Stomach (tissue), 9 donors: ENCODE data around the gene MRPL14. TPM values are rescaled to one million over a fixed set of nuclear protein-coding genes. Genes with fewer than 3 reads are reported as not detected.
A peak's percentile ranks its signal among the peaks of the same experiment; 100 is the strongest.

Experiments used
- DNase-seq, 2 donors: peaks; one replicate each; pipeline versions ENCODE4 v3.0.0 to v3.0.0-alpha.2; 2013 to 2019
- H3K27ac ChIP-seq, 5 donors: fragments of 200-600 bp in 4 of 5; sonication (generic) in 4 of 5; one replicate each; pipeline ENCODE4 v1.5.1; 2013 to 2019; ENCODE audit warnings: mild to moderate bottlenecking in 1 of 5, moderate library complexity in 1 of 5
- H3K27me3 ChIP-seq, 3 donors: fragments of 200-600 bp; sonication (generic); one replicate each; pipeline ENCODE4 v1.5.1; 2017 to 2019; ENCODE audit warnings: mixed run types in 1 of 3
- H3K36me3 ChIP-seq, 4 donors: fragments of 200-600 bp; sonication (generic); 1 replicate in 3 of 4; 2 replicates in 1 of 4; pipeline ENCODE4 v1.5.1; 2016 to 2019
- H3K4me1 ChIP-seq, 4 donors: fragments of 200-600 bp; sonication (generic); one replicate each; pipeline ENCODE4 v1.5.1; 2016 to 2019
- H3K4me3 ChIP-seq, 4 donors: fragments of 200-600 bp; sonication (generic) in 3 of 4; one replicate each; pipeline ENCODE4 v1.5.1; 2016 to 2019; ENCODE audit warnings: mild to moderate bottlenecking in 1 of 4
- H3K9me3 ChIP-seq, 4 donors: fragments of 200-600 bp; sonication (generic); one replicate each; pipeline ENCODE4 v1.5.1; 2016 to 2019
- CTCF ChIP-seq, 7 experiments: fragments of 450-650 bp in 4 of 7; fragments of 200-600 bp in 3 of 7; sonication (generic) in 3 of 7; IDR thresholded peaks; one replicate each; pipeline ENCODE4 v1.5.1; 2016 to 2019; ENCODE audit warnings: antibody characterized with exemption in 7 of 7, control low read depth in 2 of 7, mild to moderate bottlenecking in 1 of 7
- EP300 ChIP-seq: sonication (generic); formaldehyde crosslinking; IDR thresholded peaks from one replicate; pipeline ENCODE4 v1.6.1; 2017; ENCODE audit warnings: antibody characterized with exemption
- POLR2A ChIP-seq, 4 donors: fragments of 450-650 bp; IDR thresholded peaks; one replicate each; pipeline ENCODE4 v1.6.1; 2016; ENCODE audit warnings: antibody characterized with exemption in 4 of 4, control low read depth in 2 of 4, mild to moderate bottlenecking in 1 of 4, moderate library complexity in 1 of 4
- POLR2AphosphoS5 ChIP-seq, 3 donors: sonication (generic); formaldehyde crosslinking; IDR thresholded peaks; one replicate each; pipeline ENCODE4 v1.6.1; 2016; ENCODE audit warnings: antibody characterized with exemption in 3 of 3
- WGBS, 5 donors: extraction: QIAGEN DNeasy Blood & Tissue Kit in 3 of 5; methylation state at CpG; one replicate each; pipeline versions ENCODE4 v1.1.5 to v1.1.7; 2013 to 2018; 5-methylcytosine and 5-hydroxymethylcytosine counted together
- intact Hi-C: fragments of 100-400 bp; cut with DNase I; formaldehyde crosslinking; loops from one replicate; pipeline ENCODE4 v1.15.1; 2023; ENCODE audit warnings: low total_unique reads
- polyA plus RNA-seq, 3 donors: library from polyadenylated mRNA; stranded (reverse); fragments of 200-250 nt; gene quantifications; one replicate each; pipeline ENCODE4 v1.2.3, GENCODE V29; 2013
- total RNA-seq, 5 donors: library from RNA; depleted of rRNA; stranded (reverse); fragments of >200 nt; gene quantifications; one replicate each; pipeline versions ENCODE4 v1.1.0 to v1.2.3, GENCODE V29; 2014 to 2016
- donor health status: healthy with polysubstance abuse.
- donor health status: Bipolar disorder and iron deficiency.
- donor health status: healthy.

Gene MRPL14
- total and polyA plus RNA-seq, 8 donors: 17.0 to 82.3 (median 57.0) TPM

- TF ChIP-seq EP300: no peak
- no peak for TF ChIP-seq POLR2AphosphoS5 (IDR thresholded peaks at IDR 0.05)
- no peak for TF ChIP-seq CTCF (IDR thresholded peaks at IDR 0.05)
- no peak for TF ChIP-seq POLR2A (IDR thresholded peaks at IDR 0.05)
- H3K27ac ChIP-seq: peak within 1 kb of the TSS in 1 of 5 donors; percentile 88
- H3K36me3 ChIP-seq: peaks cover 0 to 3% (median under 1%) of the 10 kb centered on the region in 4 donors
- WGBS, 5 donors: 76 to 98% (median 94%) methylated on average over 3 to 5 of the region's 5 CpGs
- H3K4me3 ChIP-seq: no peak within 1 kb of the TSS
- peaks cover 10 to 44% (median 27%) of the 10 kb centered on the region in 4 donors for H3K4me1 ChIP-seq
- intact Hi-C loops: no loop called here
- no peak for DNase-seq
- H3K27me3 ChIP-seq: peaks cover 0 to 5% (median 0%) of the 10 kb centered on the region in 3 donors
- H3K9me3 ChIP-seq: no peaks in the 10 kb centered on the region
These were observed 31.5 kb upstream of the MRPL14 start, which contains the start of gene CAPN11 for GRCh38 chr6:44158770-44159228. Gene CAPN11, plus strand, starts transcription at chr6:44158820. Its CDS starts 29 bp downstream, at chr6:44158849.

GRCh38 chr6:44157152-44157521 lies 29.9 kb upstream of the MRPL14 start:
- Histone ChIP-seq H3K27ac (peak overlapping the region; percentile 79 to 88 (median 81)), H3K9me3 (no peaks in the 10 kb centered on the region), H3K36me3 (peaks cover 0 to 18% (median 10%) of the 10 kb centered on the region in 4 donors), H3K4me1 (peaks cover 11 to 58% (median 31%) of the 10 kb centered on the region in 4 donors), H3K27me3 (no peaks in the 10 kb centered on the region), H3K4me3 (no peak overlapping the region)
- TF ChIP-seq POLR2A (IDR thresholded peaks at IDR 0.05) (no peak), POLR2AphosphoS5 (IDR thresholded peaks at IDR 0.05) (no peak), EP300 (no peak), CTCF (IDR thresholded peaks at IDR 0.05) (no peak)
- intact Hi-C loops: no loop called here
- 68 to 86% (median 81%) methylated on average over 10 to 11 of the region's 11 CpGs for WGBS, 5 donors
- no peak for DNase-seq

GRCh38 chr6:44156494-44157151 lies 29.4 kb upstream of the MRPL14 start:
- intact Hi-C loops: no loop called here
- TF ChIP-seq POLR2A (IDR thresholded peaks at IDR 0.05): no peak
- TF ChIP-seq POLR2AphosphoS5 (IDR thresholded peaks at IDR 0.05): peak in 2 of 3 donors; percentile 56 to 84
- WGBS, 5 donors: 32 to 57% (median 51%) methylated on average over 9 of the region's 9 CpGs
- Histone ChIP-seq H3K4me3 (peak overlapping the region in 1 of 4 donors; percentile 11), H3K36me3 (peaks cover 0 to 18% (median 10%) of the 10 kb centered on the region in 4 donors), H3K4me1 (peaks cover 14 to 63% (median 34%) of the 10 kb centered on the region in 4 donors), H3K27me3 (no peaks in the 10 kb centered on the region), H3K9me3 (no peaks in the 10 kb centered on the region), H3K27ac (peak overlapping the region; percentile 79 to 88 (median 81))
- peak; percentile 85 to 89 for DNase-seq

GRCh38 chr6:44154067-44154466 lies 26.8 kb upstream of the MRPL14 start:
- WGBS, 5 donors: 51 to 72% (median 54%) methylated on average over 12 of the region's 12 CpGs
- intact Hi-C loops: loop anchor here (5.0 kb wide), 1 partner anchor 57 kb away; no protein-coding TSS in a partner anchor
- H3K4me3 ChIP-seq: peak overlapping the region in 1 of 4 donors; percentile 32

GRCh38 chr6:44152533-44152932 lies 25.3 kb upstream of the MRPL14 start:
- TF ChIP-seq POLR2A (IDR thresholded peaks at IDR 0.05) (no peak), EP300 (no peak), POLR2AphosphoS5 (IDR thresholded peaks at IDR 0.05) (no peak), CTCF (IDR thresholded peaks at IDR 0.05) (no peak)
- no peak overlapping the region for H3K4me3 ChIP-seq
- H3K27ac ChIP-seq: no peak overlapping the region
- intact Hi-C loops: loop anchor here (5.0 kb wide), 1 partner anchor 55 kb away; no protein-coding TSS in a partner anchor
- peaks cover 20 to 54% (median 43%) of the 10 kb centered on the region in 4 donors for H3K36me3 ChIP-seq
- H3K9me3 ChIP-seq: no peaks in the 10 kb centered on the region
- 87 to 96% (median 88%) methylated on average over 19 of the region's 19 CpGs for WGBS, 5 donors
- no peak for DNase-seq
- no peaks in the 10 kb centered on the region for H3K27me3 ChIP-seq
- H3K4me1 ChIP-seq: peaks cover 14 to 58% (median 34%) of the 10 kb centered on the region in 4 donors

More at GRCh38 chr6:44154067-44154466, 26.8 kb upstream of the MRPL14 start:
- Histone ChIP-seq H3K4me1 (peaks cover 14 to 68% (median 37%) of the 10 kb centered on the region in 4 donors), H3K27ac (peak overlapping the region in 4 of 5 donors; percentile 81 to 88 (median 84)), H3K36me3 (peaks cover 8 to 39% (median 28%) of the 10 kb centered on the region in 4 donors), H3K27me3 (no peaks in the 10 kb centered on the region), H3K9me3 (no peaks in the 10 kb centered on the region)
- no peak for DNase-seq
- TF ChIP-seq POLR2AphosphoS5 (IDR thresholded peaks at IDR 0.05) (no peak), EP300 (no peak), POLR2A (IDR thresholded peaks at IDR 0.05) (no peak)
